ENCODE data around the gene USP34. TPM values are rescaled to one million over a fixed set of nuclear protein-coding genes. Genes with fewer than 3 reads are reported as not detected.

The USP34 gene
- total and polyA plus RNA-seq, 2 of the 8 experiments (the other 6 are each of a cell fraction or from before 2014, with no cell fraction given): 56.7 to 91.7 TPM

- TF ChIP-seq, protein P1, sequence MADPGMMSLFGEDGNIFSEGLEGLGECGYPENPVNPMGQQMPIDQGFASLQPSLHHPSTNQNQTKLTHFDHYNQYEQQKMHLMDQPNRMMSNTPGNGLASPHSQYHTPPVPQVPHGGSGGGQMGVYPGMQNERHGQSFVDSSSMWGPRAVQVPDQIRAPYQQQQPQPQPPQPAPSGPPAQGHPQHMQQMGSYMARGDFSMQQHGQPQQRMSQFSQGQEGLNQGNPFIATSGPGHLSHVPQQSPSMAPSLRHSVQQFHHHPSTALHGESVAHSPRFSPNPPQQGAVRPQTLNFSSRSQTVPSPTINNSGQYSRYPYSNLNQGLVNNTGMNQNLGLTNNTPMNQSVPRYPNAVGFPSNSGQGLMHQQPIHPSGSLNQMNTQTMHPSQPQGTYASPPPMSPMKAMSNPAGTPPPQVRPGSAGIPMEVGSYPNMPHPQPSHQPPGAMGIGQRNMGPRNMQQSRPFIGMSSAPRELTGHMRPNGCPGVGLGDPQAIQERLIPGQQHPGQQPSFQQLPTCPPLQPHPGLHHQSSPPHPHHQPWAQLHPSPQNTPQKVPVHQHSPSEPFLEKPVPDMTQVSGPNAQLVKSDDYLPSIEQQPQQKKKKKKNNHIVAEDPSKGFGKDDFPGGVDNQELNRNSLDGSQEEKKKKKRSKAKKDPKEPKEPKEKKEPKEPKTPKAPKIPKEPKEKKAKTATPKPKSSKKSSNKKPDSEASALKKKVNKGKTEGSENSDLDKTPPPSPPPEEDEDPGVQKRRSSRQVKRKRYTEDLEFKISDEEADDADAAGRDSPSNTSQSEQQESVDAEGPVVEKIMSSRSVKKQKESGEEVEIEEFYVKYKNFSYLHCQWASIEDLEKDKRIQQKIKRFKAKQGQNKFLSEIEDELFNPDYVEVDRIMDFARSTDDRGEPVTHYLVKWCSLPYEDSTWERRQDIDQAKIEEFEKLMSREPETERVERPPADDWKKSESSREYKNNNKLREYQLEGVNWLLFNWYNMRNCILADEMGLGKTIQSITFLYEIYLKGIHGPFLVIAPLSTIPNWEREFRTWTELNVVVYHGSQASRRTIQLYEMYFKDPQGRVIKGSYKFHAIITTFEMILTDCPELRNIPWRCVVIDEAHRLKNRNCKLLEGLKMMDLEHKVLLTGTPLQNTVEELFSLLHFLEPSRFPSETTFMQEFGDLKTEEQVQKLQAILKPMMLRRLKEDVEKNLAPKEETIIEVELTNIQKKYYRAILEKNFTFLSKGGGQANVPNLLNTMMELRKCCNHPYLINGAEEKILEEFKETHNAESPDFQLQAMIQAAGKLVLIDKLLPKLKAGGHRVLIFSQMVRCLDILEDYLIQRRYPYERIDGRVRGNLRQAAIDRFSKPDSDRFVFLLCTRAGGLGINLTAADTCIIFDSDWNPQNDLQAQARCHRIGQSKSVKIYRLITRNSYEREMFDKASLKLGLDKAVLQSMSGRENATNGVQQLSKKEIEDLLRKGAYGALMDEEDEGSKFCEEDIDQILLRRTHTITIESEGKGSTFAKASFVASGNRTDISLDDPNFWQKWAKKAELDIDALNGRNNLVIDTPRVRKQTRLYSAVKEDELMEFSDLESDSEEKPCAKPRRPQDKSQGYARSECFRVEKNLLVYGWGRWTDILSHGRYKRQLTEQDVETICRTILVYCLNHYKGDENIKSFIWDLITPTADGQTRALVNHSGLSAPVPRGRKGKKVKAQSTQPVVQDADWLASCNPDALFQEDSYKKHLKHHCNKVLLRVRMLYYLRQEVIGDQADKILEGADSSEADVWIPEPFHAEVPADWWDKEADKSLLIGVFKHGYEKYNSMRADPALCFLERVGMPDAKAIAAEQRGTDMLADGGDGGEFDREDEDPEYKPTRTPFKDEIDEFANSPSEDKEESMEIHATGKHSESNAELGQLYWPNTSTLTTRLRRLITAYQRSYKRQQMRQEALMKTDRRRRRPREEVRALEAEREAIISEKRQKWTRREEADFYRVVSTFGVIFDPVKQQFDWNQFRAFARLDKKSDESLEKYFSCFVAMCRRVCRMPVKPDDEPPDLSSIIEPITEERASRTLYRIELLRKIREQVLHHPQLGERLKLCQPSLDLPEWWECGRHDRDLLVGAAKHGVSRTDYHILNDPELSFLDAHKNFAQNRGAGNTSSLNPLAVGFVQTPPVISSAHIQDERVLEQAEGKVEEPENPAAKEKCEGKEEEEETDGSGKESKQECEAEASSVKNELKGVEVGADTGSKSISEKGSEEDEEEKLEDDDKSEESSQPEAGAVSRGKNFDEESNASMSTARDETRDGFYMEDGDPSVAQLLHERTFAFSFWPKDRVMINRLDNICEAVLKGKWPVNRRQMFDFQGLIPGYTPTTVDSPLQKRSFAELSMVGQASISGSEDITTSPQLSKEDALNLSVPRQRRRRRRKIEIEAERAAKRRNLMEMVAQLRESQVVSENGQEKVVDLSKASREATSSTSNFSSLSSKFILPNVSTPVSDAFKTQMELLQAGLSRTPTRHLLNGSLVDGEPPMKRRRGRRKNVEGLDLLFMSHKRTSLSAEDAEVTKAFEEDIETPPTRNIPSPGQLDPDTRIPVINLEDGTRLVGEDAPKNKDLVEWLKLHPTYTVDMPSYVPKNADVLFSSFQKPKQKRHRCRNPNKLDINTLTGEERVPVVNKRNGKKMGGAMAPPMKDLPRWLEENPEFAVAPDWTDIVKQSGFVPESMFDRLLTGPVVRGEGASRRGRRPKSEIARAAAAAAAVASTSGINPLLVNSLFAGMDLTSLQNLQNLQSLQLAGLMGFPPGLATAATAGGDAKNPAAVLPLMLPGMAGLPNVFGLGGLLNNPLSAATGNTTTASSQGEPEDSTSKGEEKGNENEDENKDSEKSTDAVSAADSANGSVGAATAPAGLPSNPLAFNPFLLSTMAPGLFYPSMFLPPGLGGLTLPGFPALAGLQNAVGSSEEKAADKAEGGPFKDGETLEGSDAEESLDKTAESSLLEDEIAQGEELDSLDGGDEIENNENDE (IDR thresholded peaks at IDR 0.05; ENCODE audit: insufficient replicate concordance, low read length): no peak
- TF ChIP-seq HDAC2 (IDR thresholded peaks at IDR 0.05; ENCODE audit: borderline replicate concordance in 1 of 2, low read depth in 2 of 2, low read length in 2 of 2) (no peak), BCL11A (IDR thresholded peaks at IDR 0.05; ENCODE audit: low read depth in 2 of 2, low read length in 2 of 2) (no peak), SAP30 (IDR thresholded peaks at IDR 0.05; ENCODE audit: insufficient read depth, insufficient replicate concordance, low read length) (no peak), RXRA (IDR thresholded peaks at IDR 0.05; ENCODE audit: insufficient read depth, low read depth, low read length) (no peak), BRCA1 (IDR thresholded peaks at IDR 0.05; ENCODE audit: low read depth, low read length) (no peak), TBP (IDR thresholded peaks at IDR 0.05; ENCODE audit: low read depth, low read length) (no peak), SP2 (IDR thresholded peaks at IDR 0.05; ENCODE audit: low read length) (no peak), NRF1 (IDR thresholded peaks at IDR 0.05; ENCODE audit: low read depth, low read length) (no peak), CBX8 (IDR thresholded peaks at IDR 0.05; ENCODE audit: borderline replicate concordance, low read depth, low read length) (no peak), CHD1 (IDR thresholded peaks at IDR 0.05; ENCODE audit: low read depth, low read length) (no peak)
Observed at GRCh38 chr2:61275575-61276184, 195.2 kb downstream of the USP34 start (continued).

Measured in H1 (cell line).